ENCODE measurements around the gene LZTS2.

The LZTS2 gene

GRCh38 chr10:101018118-101018599 is 18.6 kb downstream of the LZTS2 start:
- Mint-ChIP-seq H3K27me3 (peaks cover 37% of the 10 kb centered on the region), H3K9me3 (no peaks in the 10 kb centered on the region), H3K27ac (peak overlapping the region; percentile 33), H3K4me1 (ENCODE audit: low read depth) (peaks cover 56% of the 10 kb centered on the region), H3K36me3 (ENCODE audit: low read depth) (no peaks in the 10 kb centered on the region), H3K4me3 (peak overlapping the region; percentile 41)
- intact Hi-C loops (cut with micrococcal nuclease), result loop anchor here (2.0 to 10.0 kb wide), 2 partner anchors 49 to 53 kb away; partner anchors contain the start of gene SEMA4G

GRCh38 chr10:101018600-101019439 is 19.2 kb downstream of the LZTS2 start:
- H3K9me3 Mint-ChIP-seq, result no peaks in the 10 kb centered on the region
- intact Hi-C loops (cut with micrococcal nuclease), result loop anchor here (2.0 to 10.0 kb wide), 2 partner anchors 48 to 54 kb away; partner anchors contain the start of gene SEMA4G
- H3K27ac Mint-ChIP-seq, result peak overlapping the region; percentile 71
- H3K36me3 Mint-ChIP-seq (ENCODE audit: low read depth), result no peaks in the 10 kb centered on the region
- peaks cover 33% of the 10 kb centered on the region for H3K27me3 Mint-ChIP-seq
- peaks cover 52% of the 10 kb centered on the region for H3K4me1 Mint-ChIP-seq (ENCODE audit: low read depth)
- peak overlapping the region; percentile 41 for H3K4me3 Mint-ChIP-seq

GRCh38 chr10:101019440-101019703 is 19.8 kb downstream of the LZTS2 start:
- no peaks in the 10 kb centered on the region for H3K36me3 Mint-ChIP-seq (ENCODE audit: low read depth)
- intact Hi-C loops (cut with micrococcal nuclease), result loop anchor here (2.0 to 10.0 kb wide), 2 partner anchors 47 to 55 kb away; partner anchors contain the start of gene SEMA4G
- peak overlapping the region; percentile 50 for H3K4me3 Mint-ChIP-seq
- peaks cover 33% of the 10 kb centered on the region for H3K27me3 Mint-ChIP-seq
- H3K9me3 Mint-ChIP-seq, result no peaks in the 10 kb centered on the region
- peaks cover 47% of the 10 kb centered on the region for H3K4me1 Mint-ChIP-seq (ENCODE audit: low read depth)
- H3K27ac Mint-ChIP-seq, result peak overlapping the region; percentile 71

GRCh38 chr10:101020427-101021075 is 20.9 kb downstream of the LZTS2 start:
- intact Hi-C loops (cut with micrococcal nuclease), result no loop called here
- H3K36me3 Mint-ChIP-seq (ENCODE audit: low read depth), result no peaks in the 10 kb centered on the region
- H3K4me3 Mint-ChIP-seq, result no peak overlapping the region
- H3K27me3 Mint-ChIP-seq, result peaks cover 23% of the 10 kb centered on the region
- H3K27ac Mint-ChIP-seq, result peak overlapping the region; percentile 40
- H3K4me1 Mint-ChIP-seq (ENCODE audit: low read depth), result peaks cover 36% of the 10 kb centered on the region
- H3K9me3 Mint-ChIP-seq, result no peaks in the 10 kb centered on the region

- intact Hi-C loops (cut with micrococcal nuclease), result no loop called here
- H3K4me3 Mint-ChIP-seq, result no peak overlapping the region
- peaks cover 21% of the 10 kb centered on the region for H3K27me3 Mint-ChIP-seq
- H3K4me1 Mint-ChIP-seq (ENCODE audit: low read depth), result peaks cover 35% of the 10 kb centered on the region
- H3K36me3 Mint-ChIP-seq (ENCODE audit: low read depth), result no peaks in the 10 kb centered on the region
- H3K9me3 Mint-ChIP-seq, result no peaks in the 10 kb centered on the region
- peak overlapping the region; percentile 40 for H3K27ac Mint-ChIP-seq
Measured at GRCh38 chr10:101021239-101021638, 21.6 kb downstream of the LZTS2 start.

GRCh38 chr10:101021692-101022251 is 22.2 kb downstream of the LZTS2 start:
- Mint-ChIP-seq H3K36me3 (ENCODE audit: low read depth) (no peaks in the 10 kb centered on the region), H3K27me3 (peaks cover 15% of the 10 kb centered on the region), H3K9me3 (no peaks in the 10 kb centered on the region), H3K27ac (peak overlapping the region; percentile 15), H3K4me3 (no peak overlapping the region), H3K4me1 (ENCODE audit: low read depth) (peaks cover 38% of the 10 kb centered on the region)
- intact Hi-C loops (cut with micrococcal nuclease), result no loop called here

GRCh38 chr10:101022967-101023705 is 23.5 kb downstream of the LZTS2 start:
- Mint-ChIP-seq H3K4me3 (no peak overlapping the region), H3K9me3 (no peaks in the 10 kb centered on the region), H3K27me3 (peaks cover 4% of the 10 kb centered on the region), H3K4me1 (ENCODE audit: low read depth) (peaks cover 43% of the 10 kb centered on the region), H3K27ac (no peak overlapping the region), H3K36me3 (ENCODE audit: low read depth) (no peaks in the 10 kb centered on the region)
- intact Hi-C loops (cut with micrococcal nuclease), result no loop called here

- peaks cover 6% of the 10 kb centered on the region for H3K27me3 Mint-ChIP-seq
- peak overlapping the region; percentile 8 for H3K4me3 Mint-ChIP-seq
- peak overlapping the region; percentile 79 for H3K27ac Mint-ChIP-seq
- peaks cover 44% of the 10 kb centered on the region for H3K4me1 Mint-ChIP-seq (ENCODE audit: low read depth)
- H3K36me3 Mint-ChIP-seq (ENCODE audit: low read depth), result peaks cover 12% of the 10 kb centered on the region
- H3K9me3 Mint-ChIP-seq, result no peaks in the 10 kb centered on the region
- intact Hi-C loops (cut with micrococcal nuclease), result no loop called here
Measured at GRCh38 chr10:101027106-101027720, 27.6 kb downstream of the LZTS2 start.

GRCh38 chr10:101028446-101029337 is 29.1 kb downstream of the LZTS2 start:
- no peaks in the 10 kb centered on the region for H3K9me3 Mint-ChIP-seq
- peaks cover 6% of the 10 kb centered on the region for H3K27me3 Mint-ChIP-seq
- H3K27ac Mint-ChIP-seq, result peak overlapping the region; percentile 98
- intact Hi-C loops (cut with micrococcal nuclease), result no loop called here
- no peak overlapping the region for H3K4me3 Mint-ChIP-seq
- peaks cover 27% of the 10 kb centered on the region for H3K36me3 Mint-ChIP-seq (ENCODE audit: low read depth)
- H3K4me1 Mint-ChIP-seq (ENCODE audit: low read depth), result peaks cover 50% of the 10 kb centered on the region

- intact Hi-C loops (cut with micrococcal nuclease), result loop anchor here (5.0 kb wide), 2 partner anchors 32 to 43 kb away; partner anchors contain the start of gene LZTS2
- H3K27ac Mint-ChIP-seq, result peak overlapping the region; percentile 98
- peaks cover 6% of the 10 kb centered on the region for H3K27me3 Mint-ChIP-seq
- no peak overlapping the region for H3K4me3 Mint-ChIP-seq
- peaks cover 33% of the 10 kb centered on the region for H3K36me3 Mint-ChIP-seq (ENCODE audit: low read depth)
- no peaks in the 10 kb centered on the region for H3K9me3 Mint-ChIP-seq
- H3K4me1 Mint-ChIP-seq (ENCODE audit: low read depth), result peaks cover 60% of the 10 kb centered on the region
Measured at GRCh38 chr10:101029520-101030295, 30.1 kb downstream of the LZTS2 start.

GRCh38 chr10:101030496-101031127 is 31.0 kb downstream of the LZTS2 start:
- H3K4me1 Mint-ChIP-seq (ENCODE audit: low read depth), result peaks cover 61% of the 10 kb centered on the region
- H3K27me3 Mint-ChIP-seq, result peaks cover 6% of the 10 kb centered on the region
- intact Hi-C loops (cut with micrococcal nuclease), result loop anchor here (5.0 kb wide), 2 partner anchors 33 to 42 kb away; partner anchors contain the start of gene LZTS2
- peak overlapping the region; percentile 93 for H3K4me3 Mint-ChIP-seq
- no peaks in the 10 kb centered on the region for H3K9me3 Mint-ChIP-seq
- peaks cover 42% of the 10 kb centered on the region for H3K36me3 Mint-ChIP-seq (ENCODE audit: low read depth)
- H3K27ac Mint-ChIP-seq, result peak overlapping the region; percentile 98
